Lung (tissue), 12 donors: Measurements from ENCODE around the gene AIP. TPM values are rescaled to one million over a fixed set of nuclear protein-coding genes. Genes with fewer than 3 reads are reported as not detected.

Experiments
- ATAC-seq: fragments of 200-7000 bp; cut with Tn5 transposase; one replicate; pipeline ENCODE4 v1.9.1; 2020; ENCODE audit warnings: moderate number of reproducible peaks; ENCODE audit not compliant: insufficient read depth, low FRiP score
- DNase-seq, 3 donors: peaks; one replicate each; pipeline ENCODE4 v3.0.0-alpha.2; 2013 to 2017
- H3K27ac ChIP-seq, 2 donors: one replicate each; pipeline ENCODE4 v1.5.1; 2013; ENCODE audit warnings: mild to moderate bottlenecking in 2 of 2, moderate library complexity in 2 of 2, control low read depth in 1 of 2, inconsistent platforms in 1 of 2, low read depth in 1 of 2, low read length in 1 of 2
- H3K27me3 ChIP-seq, 3 donors: one replicate each; pipeline ENCODE4 v1.5.1; 2013; ENCODE audit warnings: low read length in 2 of 3; ENCODE audit not compliant: control insufficient read depth in 3 of 3, insufficient read depth in 3 of 3
- H3K36me3 ChIP-seq, 4 donors: one replicate each; pipeline ENCODE4 v1.5.1; 2013; ENCODE audit warnings: low read length in 4 of 4, mild to moderate bottlenecking in 1 of 4, moderate library complexity in 1 of 4; ENCODE audit not compliant: control insufficient read depth in 4 of 4, insufficient read depth in 4 of 4
- H3K4me1 ChIP-seq, 5 donors: one replicate each; pipeline ENCODE4 v1.5.1; 2013; ENCODE audit warnings: low read length in 5 of 5, mild to moderate bottlenecking in 2 of 5, moderate library complexity in 1 of 5; ENCODE audit not compliant: control insufficient read depth in 5 of 5, insufficient read depth in 5 of 5
- H3K4me3 ChIP-seq: one replicate; pipeline ENCODE4 v1.5.1; 2013; ENCODE audit warnings: mild to moderate bottlenecking, control low read depth, moderate library complexity
- H3K9ac ChIP-seq, 2 donors: one replicate each; pipeline ENCODE4 v1.5.1; 2013; ENCODE audit warnings: low read length in 2 of 2, control low read depth in 1 of 2; ENCODE audit not compliant: insufficient read depth in 1 of 2
- H3K9me3 ChIP-seq, 4 donors: one replicate each; pipeline ENCODE4 v1.5.1; 2013; ENCODE audit warnings: low read length in 3 of 4, mild to moderate bottlenecking in 1 of 4, moderate library complexity in 1 of 4; ENCODE audit not compliant: control insufficient read depth in 4 of 4, insufficient read depth in 3 of 4
- CTCF ChIP-seq: IDR thresholded peaks from 2 replicates; pipeline ENCODE4 v1.5.1; 2012; ENCODE audit warnings: mild to moderate bottlenecking; ENCODE audit errors: control extremely low read depth, extremely low read depth
- WGBS, 2 donors: extraction: QIAGEN DNeasy Blood & Tissue Kit; methylation state at CpG; one replicate each; pipeline ENCODE4 v1.1.7; 2013; 5-methylcytosine and 5-hydroxymethylcytosine counted together
- polyA plus RNA-seq, 2 donors: library from polyadenylated mRNA; stranded (reverse); fragments of 200-250 nt; gene quantifications; one replicate each; pipeline ENCODE4 v1.2.1, GENCODE V29; 2013
- total RNA-seq, 2 donors: library from RNA; depleted of rRNA in 1 of 2; stranded (reverse); fragments of >200 nt in 1 of 2; gene quantifications; one replicate each; pipeline ENCODE4 v1.2.1, GENCODE V29; 2014 to 2021
- donor health status: control.
- donor health status: control.
- donor health status: Bipolar disorder and iron deficiency.
- donor health status: healthy.
- donor health status: DM: yes; HTN: yes; CAD: no.

AIP gene
- total and polyA plus RNA-seq, 4 donors = 60.0 to 126 (median 73.8) TPM

- Histone ChIP-seq H3K4me1 (peaks cover 0 to 20% (median 4%) of the 10 kb centered on the region in 5 donors), H3K9me3 (no peaks in the 10 kb centered on the region), H3K9ac (peak overlapping the region in 1 of 2 donors; percentile 55), H3K27me3 (no peaks in the 10 kb centered on the region), H3K27ac (peak overlapping the region; percentile 86 to 87), H3K36me3 (no peaks in the 10 kb centered on the region), H3K4me3 (no peak overlapping the region)
- TF ChIP-seq CTCF = no peak
- DNase-seq (peak in 2 of 3 donors; percentile 34 to 38), ATAC-seq (no peak)
- 42 to 61% methylated on average over 5 of the region's 5 CpGs for WGBS, 2 donors
Observed at GRCh38 chr11:67468056-67468455, 14.8 kb upstream of the AIP start.

- WGBS, 2 donors = 4 to 5% methylated on average over 6 of the region's 6 CpGs
- no peak for DNase-seq
- Histone ChIP-seq H3K4me1 (peaks cover 0 to 20% (median 4%) of the 10 kb centered on the region in 5 donors), H3K27me3 (no peaks in the 10 kb centered on the region), H3K4me3 (peak overlapping the region; percentile 89), H3K9ac (peak overlapping the region; percentile 37 to 55), H3K36me3 (no peaks in the 10 kb centered on the region), H3K27ac (peak overlapping the region; percentile 86 to 87), H3K9me3 (no peaks in the 10 kb centered on the region)
- ATAC-seq = no peak
- TF ChIP-seq CTCF = no peak
Observed at GRCh38 chr11:67468456-67468758, 14.4 kb upstream of the AIP start.

GRCh38 chr11:67468759-67469507 is 13.9 kb upstream of the AIP start, which contains the start of gene TMEM134:
Gene TMEM134 (minus strand): TSS chr11:67469251. CDS start chr11:67469192, 59 bp downstream.
- Histone ChIP-seq H3K36me3 (no peaks in the 10 kb centered on the region), H3K4me3 (peak within 1 kb of the TSS; percentile 89), H3K27me3 (no peaks in the 10 kb centered on the region), H3K4me1 (peaks cover 0 to 17% (median 4%) of the 10 kb centered on the region in 5 donors), H3K27ac (peak within 1 kb of the TSS; percentile 94 to 95), H3K9me3 (no peaks in the 10 kb centered on the region), H3K9ac (peak within 1 kb of the TSS; percentile 37 to 81)
- TF ChIP-seq CTCF = peak; percentile 44
- DNase-seq = peak; percentile 93 to 96 (median 95)
- 1% methylated on average over 60 to 76 of the region's 76 CpGs for WGBS, 2 donors
- ATAC-seq = peak; percentile 94
